Heart left ventricle (tissue), 16 donors: ENCODE results near the gene CCDC183. TPM values are rescaled to one million over a fixed set of nuclear protein-coding genes. Genes with fewer than 3 reads are reported as not detected.
A peak's percentile ranks its signal among the peaks of the same experiment; 100 is the strongest.

Experiments
- ATAC-seq, 4 donors: fragments of 200-7000 bp; cut with Tn5 transposase; one replicate each; pipeline ENCODE4 v1.9.1; 2020 to 2022; ENCODE audit warnings: moderate library complexity in 4 of 4, mild to moderate bottlenecking in 3 of 4, moderate number of reproducible peaks in 1 of 4
- DNase-seq, 5 donors: peaks; one replicate each; pipeline ENCODE4 v3.0.0-alpha.2; 2020
- H3K27ac ChIP-seq, 12 donors: fragments of 200-600 bp; sonication (generic) in 4 of 12; one replicate each; pipeline versions ENCODE4 v1.5.0 to v1.8.0; 2016 to 2022; ENCODE audit warnings: mild to moderate bottlenecking in 2 of 12
- H3K27me3 ChIP-seq, 9 donors: fragments of 200-600 bp; sonication (generic) in 2 of 9; one replicate each; pipeline versions ENCODE4 v1.5.1 to v1.8.0; 2016 to 2022; ENCODE audit warnings: mild to moderate bottlenecking in 3 of 9
- H3K36me3 ChIP-seq, 9 donors: fragments of 200-600 bp; sonication (generic) in 2 of 9; one replicate each; pipeline versions ENCODE4 v1.5.0 to v1.8.0; 2018 to 2022; ENCODE audit warnings: mild to moderate bottlenecking in 2 of 9
- H3K4me1 ChIP-seq, 12 donors: fragments of 200-600 bp; sonication (generic) in 4 of 12; one replicate each; pipeline versions ENCODE4 v1.5.0 to v1.8.0; 2016 to 2022; ENCODE audit warnings: mild to moderate bottlenecking in 3 of 12
- H3K4me3 ChIP-seq, 12 donors: fragments of 200-600 bp; sonication (generic) in 4 of 12; one replicate each; pipeline versions ENCODE4 v1.5.0 to v1.8.0; 2017 to 2022; ENCODE audit warnings: mild to moderate bottlenecking in 9 of 12, moderate library complexity in 4 of 12
- H3K9me3 ChIP-seq, 12 donors: fragments of 200-600 bp; sonication (generic) in 4 of 12; one replicate each; pipeline versions ENCODE4 v1.5.0 to v1.8.0; 2016 to 2022; ENCODE audit warnings: mild to moderate bottlenecking in 1 of 12
- CTCF ChIP-seq, 12 donors: fragments of 200-600 bp; sonication (generic) in 4 of 12; IDR thresholded peaks; one replicate each; pipeline versions ENCODE4 v1.5.0 to v1.8.0; 2018 to 2022; ENCODE audit warnings: antibody characterized with exemption in 12 of 12, mild to moderate bottlenecking in 5 of 12
- POLR2A ChIP-seq, 2 donors: fragments of 450-650 bp; IDR thresholded peaks; one replicate each; pipeline ENCODE4 v1.6.1; 2017; ENCODE audit warnings: antibody characterized with exemption in 2 of 2, mild to moderate bottlenecking in 2 of 2, moderate library complexity in 2 of 2
- WGBS, 4 donors: extraction: QIAGEN DNeasy Blood & Tissue Kit in 2 of 4; methylation state at CpG; one replicate each; pipeline versions ENCODE4 v1.1.5 to v1.1.7; 2013 to 2018; 5-methylcytosine and 5-hydroxymethylcytosine counted together
- intact Hi-C, 10 donors: fragments of 100-400 bp; cut with DNase I; formaldehyde crosslinking; loops; one replicate each; pipeline versions ENCODE4 v1.11.1 to v1.14.2; 2022
- polyA plus RNA-seq, 2 donors: library from polyadenylated mRNA; stranded (reverse); fragments of 200-250 nt; gene quantifications; one replicate each; pipeline ENCODE4 v1.2.3, GENCODE V29; 2013
- total RNA-seq, 9 donors: library from RNA; depleted of rRNA in 2 of 9; stranded (reverse); fragments of >200 nt in 2 of 9; fragmentation: NEBNext Ultra II Directional in 3 of 9; extraction: Animal tissue kit (Norgen Biotek cat#: 25700) in 3 of 9; gene quantifications; one replicate each; pipeline versions ENCODE4 v1.1.0 to v1.2.4, GENCODE V29; 2016 to 2023
- donor health status: ischemic (EF 13 %, LVEDD 7.1; RV severe dilation, severe dysfunction).
- donor health status: healthy with polysubstance abuse.
- donor health status: DM: no; HTN: yes; CAD: no.
- donor health status: DM: no; HTN: no; CAD: no.
- donor health status: ischemic (EF 25% LVEDD 6.9; RV normal size, moderate dysfunction).
- donor health status: ischemic (EF 25% LVEDD 5.7; RV mildly dilated, moderate dysfunction).
- donor health status: healthy.
- donor health status: DM: yes; HTN: yes; CAD: no.
- donor health status: ischemic (EF 35%, LVEDD 5.7; RV mildly dilated, moderate dysfunction).
- donor health status: nonischemic (EF 11% LVEDD 7.7; RV severe dilation, severe dysfunction).
- donor health status: DM: yes; HTN: yes; CAD: no.
- donor health status: PGD.
- donor health status: ischemic (EF 29% LVEDD 5.4; RV normal size, mild dysfunction).
- donor health status: nonischemic (EF 23%, LVEDD 6.1; RV moderate dilation, normal function).

CCDC183 gene
- total and polyA plus RNA-seq, 11 donors: 0.32 to 4.7 (median 1.4) TPM

DNA sequence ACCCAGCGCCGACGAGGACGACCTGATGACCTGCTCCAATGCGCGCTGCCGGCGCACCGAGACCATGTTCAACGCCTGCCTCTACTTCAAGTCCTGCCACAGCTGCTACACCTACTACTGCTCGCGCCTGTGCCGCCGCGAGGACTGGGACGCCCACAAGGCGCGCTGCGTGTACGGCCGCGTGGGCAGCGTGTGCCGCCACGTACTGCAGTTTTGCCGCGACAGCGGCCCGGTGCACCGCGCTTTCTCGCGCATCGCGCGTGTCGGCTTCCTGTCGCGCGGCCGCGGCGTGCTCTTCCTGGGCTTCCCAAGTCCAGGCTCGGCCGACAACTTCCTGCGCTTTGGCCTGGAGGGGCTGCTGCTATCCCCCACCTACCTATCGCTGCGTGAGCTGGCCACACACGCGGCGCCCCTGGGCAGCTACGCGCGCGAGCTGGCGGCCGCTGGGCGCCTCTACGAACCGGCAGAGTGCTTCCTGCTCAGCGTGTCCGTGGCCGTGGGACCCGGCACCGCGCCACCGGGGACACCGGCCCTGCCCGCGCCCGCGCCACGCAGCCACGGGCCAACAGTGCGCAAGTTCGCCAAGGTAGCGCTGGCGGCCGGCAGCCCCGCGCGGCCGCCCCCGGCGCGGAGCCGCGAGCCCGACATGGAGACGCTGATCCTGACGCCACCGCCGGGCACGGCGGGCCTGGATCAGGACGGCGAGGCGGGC, 50.4 kb downstream of the CCDC183 start:
- intact Hi-C loops: loop anchor here in 9 of 10 donors (5.0 to 10.0 kb wide), 6 partner anchors 52 to 191 kb away; partner anchors contain the start of genes TMEM141 (in 6 of the 9), FBXW5 (in 3 of the 9), CCDC183 (in 2 of the 9) and FUT7 (in 2 of the 9)
- Histone ChIP-seq H3K9me3 (no peaks in the 10 kb centered on the region), H3K27me3 (peaks cover 0 to 44% (median 19%) of the 10 kb centered on the region in 9 donors), H3K4me1 (peaks cover 14 to 80% (median 50%) of the 10 kb centered on the region in 12 donors), H3K36me3 (peaks cover 0 to 15% (median 9%) of the 10 kb centered on the region in 9 donors), H3K27ac (peak overlapping the region in 5 of 12 donors; percentile 92 to 97 (median 95)), H3K4me3 (peak overlapping the region in 11 of 12 donors; percentile 7 to 93 (median 85))
- no peak for DNase-seq
- ATAC-seq: no peak
- TF ChIP-seq CTCF (IDR thresholded peaks at IDR 0.05): no peak
- TF ChIP-seq POLR2A (IDR thresholded peaks at IDR 0.05): no peak
- WGBS, 4 donors: 8 to 21% (median 14%) methylated on average over 18 to 98 of the region's 98 CpGs

DNA sequence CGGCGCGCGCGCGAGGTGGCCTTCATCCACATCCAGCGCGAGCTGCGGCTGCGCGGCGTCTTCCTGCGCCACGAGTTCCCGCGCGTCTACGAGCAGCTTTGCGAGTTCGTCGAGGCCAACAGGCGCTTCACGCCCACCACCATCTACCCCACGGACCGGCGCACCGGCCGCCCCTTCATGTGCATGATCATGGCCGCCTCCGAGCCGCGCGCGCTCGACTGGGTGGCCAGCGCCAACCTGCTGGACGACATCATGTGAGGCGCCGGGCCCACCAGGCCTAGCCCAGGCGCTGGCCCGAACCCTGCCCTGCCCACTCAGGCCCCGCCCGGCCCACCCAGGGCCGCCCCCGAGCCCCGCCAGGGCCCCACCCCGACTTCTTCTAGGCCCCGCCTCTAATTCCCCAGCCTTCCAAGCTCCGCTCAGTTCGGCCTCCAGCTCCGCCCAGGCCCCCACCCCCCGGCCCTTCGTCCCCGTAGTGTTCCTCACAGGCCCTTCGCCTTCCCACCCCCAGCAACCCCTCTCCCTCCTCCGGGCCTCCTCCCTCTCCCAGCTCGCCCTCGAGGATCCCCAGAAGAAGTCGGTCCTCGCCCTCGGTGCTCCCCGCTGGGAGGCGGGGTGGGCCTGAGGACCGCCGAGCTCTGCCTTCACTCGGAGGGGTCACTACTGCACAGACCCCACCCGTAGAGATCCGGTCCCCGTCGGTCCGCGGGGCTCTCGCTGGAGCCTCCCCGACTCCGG, 51.1 kb downstream of the CCDC183 start:
- no peak for TF ChIP-seq POLR2A (IDR thresholded peaks at IDR 0.05)
- TF ChIP-seq CTCF (IDR thresholded peaks at IDR 0.05): no peak
- ATAC-seq (peak; percentile 3 to 25 (median 12)), DNase-seq (peak; percentile 68 to 88 (median 79))
- Histone ChIP-seq H3K4me1 (peaks cover 14 to 80% (median 45%) of the 10 kb centered on the region in 12 donors), H3K27me3 (peaks cover 0 to 44% (median 19%) of the 10 kb centered on the region in 9 donors), H3K4me3 (peak overlapping the region; percentile 63 to 93 (median 84)), H3K9me3 (no peaks in the 10 kb centered on the region), H3K36me3 (peaks cover 0 to 15% (median 9%) of the 10 kb centered on the region in 9 donors), H3K27ac (peak overlapping the region in 11 of 12 donors; percentile 85 to 97 (median 92))
- intact Hi-C loops: loop anchor here in 9 of 10 donors (5.0 to 10.0 kb wide), 6 partner anchors 52 to 190 kb away; partner anchors contain the start of genes TMEM141 (in 6 of the 9), FBXW5 (in 3 of the 9), CCDC183 (in 2 of the 9) and FUT7 (in 2 of the 9)
- 2 to 4% (median 3%) methylated on average over 25 to 75 of the region's 75 CpGs for WGBS, 4 donors

DNA sequence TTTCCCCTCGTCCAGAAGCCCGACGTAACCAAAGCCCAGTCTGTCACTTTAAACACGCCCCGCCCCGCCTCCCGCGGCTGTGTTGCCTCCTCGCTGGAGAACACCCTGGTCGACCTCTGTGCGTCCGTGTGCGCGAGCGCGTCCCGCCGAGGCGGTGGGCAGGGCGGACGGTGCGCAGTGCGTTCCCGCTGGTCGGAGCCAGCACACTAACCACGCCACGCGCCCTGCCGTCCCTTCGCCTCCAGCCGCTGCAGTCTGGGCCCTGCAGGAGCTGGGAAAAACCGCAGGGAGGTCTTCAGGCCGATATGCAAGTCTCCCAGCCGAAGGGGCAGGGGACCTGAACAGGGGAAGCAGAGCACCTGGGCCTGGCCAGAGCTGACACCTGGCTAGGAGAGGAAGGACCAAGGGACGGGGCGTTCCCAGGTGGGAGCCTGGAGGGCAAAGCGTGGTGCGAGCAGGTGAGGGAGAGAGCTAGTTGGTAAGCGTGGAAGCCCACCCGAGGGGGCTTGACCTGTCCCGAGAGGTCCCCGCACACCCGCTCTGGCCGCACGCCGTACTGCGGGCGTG, 51.8 kb downstream of the CCDC183 start:
- DNase-seq (peak; percentile 88 to 97 (median 94)), ATAC-seq (peak in 3 of 4 donors; percentile 38 to 60 (median 56))
- Histone ChIP-seq H3K27me3 (peaks cover 0 to 42% (median 19%) of the 10 kb centered on the region in 9 donors), H3K4me1 (peaks cover 14 to 75% (median 40%) of the 10 kb centered on the region in 12 donors), H3K27ac (peak overlapping the region; percentile 59 to 97 (median 92)), H3K9me3 (no peaks in the 10 kb centered on the region), H3K36me3 (peaks cover 0 to 15% (median 9%) of the 10 kb centered on the region in 9 donors), H3K4me3 (peak overlapping the region; percentile 63 to 93 (median 84))
- WGBS, 4 donors: 0 to 2% (median 1%) methylated on average over 26 to 48 of the region's 48 CpGs
- intact Hi-C loops: loop anchor here in 9 of 10 donors (2.0 to 10.0 kb wide), 10 partner anchors 19 to 189 kb away; partner anchors contain the start of genes TMEM141 (in 6 of the 9), FBXW5 (in 5 of the 9), C8G (in 2 of the 9) and CCDC183 (in 2 of the 9)
- no peak for TF ChIP-seq CTCF (IDR thresholded peaks at IDR 0.05)
- TF ChIP-seq POLR2A (IDR thresholded peaks at IDR 0.05): peak; percentile 55 to 84
